Astrocyte (in vitro differentiated cells and primary cell): ENCODE data around the gene LRRC8D. TPM values are rescaled to one million over a fixed set of nuclear protein-coding genes. Genes with fewer than 3 reads are reported as not detected.

Experiments
- DNase-seq: peaks from one replicate; pipeline ENCODE4 v3.0.0-alpha.2; 2010; ENCODE audit warnings: low read depth
- FAIRE-seq: peaks from 2 replicates; lab custom pipeline; 2011; peaks lifted over from hg19 to GRCh38; lab: Jason Lieb, UNC
- H2AFZ ChIP-seq: 2 replicates; pipeline ENCODE4 v1.6.0; 2012; ENCODE audit warnings: low read depth, low read length, inconsistent platforms
- H3K27ac ChIP-seq: 2 replicates; pipeline ENCODE4 v1.5.1; 2011; ENCODE audit warnings: low read depth, low read length, inconsistent platforms
- H3K27me3 ChIP-seq: 2 replicates; pipeline ENCODE4 v1.6.0; 2011; ENCODE audit warnings: low read length, inconsistent platforms; ENCODE audit not compliant: insufficient read depth
- H3K36me3 ChIP-seq: 2 replicates; pipeline ENCODE4 v1.5.1; 2011; ENCODE audit warnings: low read length, inconsistent platforms; ENCODE audit not compliant: insufficient read depth
- H3K4me1 ChIP-seq: 2 replicates; pipeline ENCODE4 v1.5.1; 2011; ENCODE audit warnings: low read length, inconsistent platforms; ENCODE audit not compliant: insufficient read depth
- H3K4me2 ChIP-seq: 2 replicates; pipeline ENCODE4 v1.6.0; 2012; ENCODE audit warnings: low read length, inconsistent platforms
- H3K4me3 ChIP-seq: 2 replicates; pipeline ENCODE4 v1.5.1; 2011; ENCODE audit warnings: low read depth, mild to moderate bottlenecking, low read length, inconsistent platforms; ENCODE audit not compliant: insufficient read depth
- H3K79me2 ChIP-seq: 2 replicates; pipeline ENCODE4 v1.6.0; 2012; ENCODE audit warnings: mild to moderate bottlenecking, low read length, inconsistent platforms; ENCODE audit not compliant: insufficient read depth
- H3K9ac ChIP-seq: 2 replicates; pipeline ENCODE4 v1.6.0; 2012; ENCODE audit warnings: mild to moderate bottlenecking, low read length, inconsistent platforms
- H3K9me3 ChIP-seq: 2 replicates; pipeline ENCODE4 v1.5.1; 2012; ENCODE audit warnings: low read depth, mild to moderate bottlenecking, low read length, inconsistent platforms; ENCODE audit not compliant: insufficient read depth
- H4K20me1 ChIP-seq: 2 replicates; pipeline ENCODE4 v1.6.0; 2012; ENCODE audit warnings: low read length, inconsistent platforms; ENCODE audit not compliant: insufficient read depth
- H3K27ac Mint-ChIP-seq: one replicate; pipeline ENCODE4 v1.8.0; 2021; ENCODE audit warnings: mild to moderate bottlenecking, mixed read lengths; ENCODE audit not compliant: unreplicated experiment
- H3K27me3 Mint-ChIP-seq: one replicate; pipeline ENCODE4 v1.8.0; 2021; ENCODE audit warnings: low read depth, mixed read lengths; ENCODE audit not compliant: unreplicated experiment
- H3K36me3 Mint-ChIP-seq: one replicate; pipeline ENCODE4 v1.8.0; 2021; ENCODE audit warnings: low read depth, mixed read lengths; ENCODE audit not compliant: unreplicated experiment
- H3K4me1 Mint-ChIP-seq: one replicate; pipeline ENCODE4 v1.8.0; 2021; ENCODE audit warnings: low read depth, mixed read lengths; ENCODE audit not compliant: unreplicated experiment
- H3K4me3 Mint-ChIP-seq: one replicate; pipeline ENCODE4 v1.8.0; 2021; ENCODE audit warnings: mild to moderate bottlenecking, moderate library complexity, mixed read lengths; ENCODE audit not compliant: unreplicated experiment
- H3K9me3 Mint-ChIP-seq: one replicate; pipeline ENCODE4 v1.8.0; 2021; ENCODE audit warnings: mild to moderate bottlenecking, mixed read lengths; ENCODE audit not compliant: unreplicated experiment
- CTCF ChIP-seq: IDR thresholded peaks from 2 replicates; pipeline ENCODE4 v1.5.1; 2011; ENCODE audit warnings: low read depth, mild to moderate bottlenecking, inconsistent platforms, low read length, moderate library complexity; ENCODE audit not compliant: insufficient read depth
- EZH2 ChIP-seq: IDR thresholded peaks from 2 replicates; pipeline ENCODE4 v1.6.1; 2012; ENCODE audit warnings: mild to moderate bottlenecking, low read length, inconsistent platforms; ENCODE audit not compliant: insufficient read depth
- total RNA-seq: library from RNA; stranded (reverse); gene quantifications from 2 replicates; pipeline ENCODE4 v1.2.1, GENCODE V29; 2021

The LRRC8D gene
- total RNA-seq, 1 donor from 2014 or later: 36.9 TPM

GRCh38 chr1:89942825-89943658 is 122.2 kb downstream of the LRRC8D start:
- Histone ChIP-seq H3K36me3 (no peaks in the 10 kb centered on the region), H3K9me3 (no peaks in the 10 kb centered on the region), H3K4me2 (no peak overlapping the region), H3K27ac (no peak overlapping the region), H4K20me1 (no peaks in the 10 kb centered on the region), H3K4me3 (no peak overlapping the region), H3K79me2 (no peaks in the 10 kb centered on the region), H3K4me1 (peaks cover 4% of the 10 kb centered on the region), H3K9ac (no peak overlapping the region), H3K27me3 (no peaks in the 10 kb centered on the region), H2AFZ (no peak overlapping the region)
- no peak overlapping the region for H3K27ac Mint-ChIP-seq
- peaks cover 2% of the 10 kb centered on the region for H3K36me3 Mint-ChIP-seq
- no peaks in the 10 kb centered on the region for H3K27me3 Mint-ChIP-seq
- H3K4me3 Mint-ChIP-seq: peak overlapping the region; percentile 22
- DNase-seq (no peak), FAIRE-seq (no peak)
- H3K4me1 Mint-ChIP-seq: peaks cover 25% of the 10 kb centered on the region
- TF ChIP-seq EZH2 (no peak), CTCF (no peak)
- H3K9me3 Mint-ChIP-seq: no peaks in the 10 kb centered on the region

GRCh38 chr1:89943846-89944781 is 123.3 kb downstream of the LRRC8D start:
- Mint-ChIP-seq H3K9me3 (no peaks in the 10 kb centered on the region), H3K4me1 (peaks cover 15% of the 10 kb centered on the region), H3K36me3 (peaks cover 2% of the 10 kb centered on the region), H3K27ac (no peak overlapping the region), H3K4me3 (no peak overlapping the region), H3K27me3 (no peaks in the 10 kb centered on the region)
- H3K27ac ChIP-seq: no peak overlapping the region
- H3K27me3 ChIP-seq: no peaks in the 10 kb centered on the region
- no peak for TF ChIP-seq CTCF
- no peak for TF ChIP-seq EZH2
- H2AFZ ChIP-seq: no peak overlapping the region
- H3K9me3 ChIP-seq: no peaks in the 10 kb centered on the region
- no peaks in the 10 kb centered on the region for H3K4me1 ChIP-seq
- no peak overlapping the region for H3K4me2 ChIP-seq
- no peaks in the 10 kb centered on the region for H4K20me1 ChIP-seq
- no peak overlapping the region for H3K9ac ChIP-seq
- H3K4me3 ChIP-seq: no peak overlapping the region
- FAIRE-seq (no peak), DNase-seq (no peak)
- H3K36me3 ChIP-seq: no peaks in the 10 kb centered on the region
- no peaks in the 10 kb centered on the region for H3K79me2 ChIP-seq
